PFSK-1 (cell line): ENCODE results near the gene ANO1.

Experiments used
- FOXP2 ChIP-seq: optimal IDR thresholded peaks from 2 replicates; pipeline ENCODE3; 2011; ENCODE audit warnings: borderline replicate concordance, control low read depth, inconsistent platforms; ENCODE audit not compliant: insufficient read depth; ENCODE audit errors: extremely low read length, extremely low read depth
- POLR2AphosphoS5 ChIP-seq: IDR thresholded peaks from 2 replicates; pipeline ENCODE4 v1.6.1; 2012; ENCODE audit warnings: low read depth, mild to moderate bottlenecking, control low read depth, low read length, moderate library complexity
- SIN3A ChIP-seq: IDR thresholded peaks from 2 replicates; pipeline ENCODE4 v1.6.1; 2012; ENCODE audit warnings: mild to moderate bottlenecking, low read length, moderate library complexity, borderline replicate concordance; ENCODE audit not compliant: insufficient read depth
- TAF1 ChIP-seq: IDR thresholded peaks from 2 replicates; pipeline ENCODE4 v1.6.1; 2012; ENCODE audit warnings: low read length, control low read depth, borderline replicate concordance; ENCODE audit not compliant: insufficient read depth
- TF ChIP-seq, protein P1 (sequence below), 2 experiments: IDR thresholded peaks; 2 replicates each; pipeline versions ENCODE4 v1.6.1 to v1.8.0; 2011 to 2012; ENCODE audit warnings: low read depth in 2 of 2, low read length in 2 of 2, control low read depth in 1 of 2, inconsistent platforms in 1 of 2, mild to moderate bottlenecking in 1 of 2, moderate library complexity in 1 of 2; ENCODE audit not compliant: insufficient read depth in 1 of 2

ANO1 gene

GRCh38 chr11:70116386-70117065 lies 38.4 kb downstream of the ANO1 start:
- TF ChIP-seq, protein P1, sequence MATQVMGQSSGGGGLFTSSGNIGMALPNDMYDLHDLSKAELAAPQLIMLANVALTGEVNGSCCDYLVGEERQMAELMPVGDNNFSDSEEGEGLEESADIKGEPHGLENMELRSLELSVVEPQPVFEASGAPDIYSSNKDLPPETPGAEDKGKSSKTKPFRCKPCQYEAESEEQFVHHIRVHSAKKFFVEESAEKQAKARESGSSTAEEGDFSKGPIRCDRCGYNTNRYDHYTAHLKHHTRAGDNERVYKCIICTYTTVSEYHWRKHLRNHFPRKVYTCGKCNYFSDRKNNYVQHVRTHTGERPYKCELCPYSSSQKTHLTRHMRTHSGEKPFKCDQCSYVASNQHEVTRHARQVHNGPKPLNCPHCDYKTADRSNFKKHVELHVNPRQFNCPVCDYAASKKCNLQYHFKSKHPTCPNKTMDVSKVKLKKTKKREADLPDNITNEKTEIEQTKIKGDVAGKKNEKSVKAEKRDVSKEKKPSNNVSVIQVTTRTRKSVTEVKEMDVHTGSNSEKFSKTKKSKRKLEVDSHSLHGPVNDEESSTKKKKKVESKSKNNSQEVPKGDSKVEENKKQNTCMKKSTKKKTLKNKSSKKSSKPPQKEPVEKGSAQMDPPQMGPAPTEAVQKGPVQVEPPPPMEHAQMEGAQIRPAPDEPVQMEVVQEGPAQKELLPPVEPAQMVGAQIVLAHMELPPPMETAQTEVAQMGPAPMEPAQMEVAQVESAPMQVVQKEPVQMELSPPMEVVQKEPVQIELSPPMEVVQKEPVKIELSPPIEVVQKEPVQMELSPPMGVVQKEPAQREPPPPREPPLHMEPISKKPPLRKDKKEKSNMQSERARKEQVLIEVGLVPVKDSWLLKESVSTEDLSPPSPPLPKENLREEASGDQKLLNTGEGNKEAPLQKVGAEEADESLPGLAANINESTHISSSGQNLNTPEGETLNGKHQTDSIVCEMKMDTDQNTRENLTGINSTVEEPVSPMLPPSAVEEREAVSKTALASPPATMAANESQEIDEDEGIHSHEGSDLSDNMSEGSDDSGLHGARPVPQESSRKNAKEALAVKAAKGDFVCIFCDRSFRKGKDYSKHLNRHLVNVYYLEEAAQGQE (IDR thresholded peaks at IDR 0.05; ENCODE audit: insufficient read depth in 1 of 2, low read depth in 2 of 2, low read length in 2 of 2), result no peak
- TF ChIP-seq POLR2AphosphoS5, result no peak
- TF ChIP-seq TAF1, result no peak
- TF ChIP-seq FOXP2, result no peak
- no peak for TF ChIP-seq SIN3A

GRCh38 chr11:70117567-70118145 lies 39.5 kb downstream of the ANO1 start:
- no peak for TF ChIP-seq TAF1
- TF ChIP-seq POLR2AphosphoS5, result no peak
- TF ChIP-seq, protein P1 (IDR thresholded peaks at IDR 0.05; ENCODE audit: insufficient read depth in 1 of 2, low read depth in 2 of 2, low read length in 2 of 2), result no peak
- no peak for TF ChIP-seq SIN3A
- no peak for TF ChIP-seq FOXP2

DNA sequence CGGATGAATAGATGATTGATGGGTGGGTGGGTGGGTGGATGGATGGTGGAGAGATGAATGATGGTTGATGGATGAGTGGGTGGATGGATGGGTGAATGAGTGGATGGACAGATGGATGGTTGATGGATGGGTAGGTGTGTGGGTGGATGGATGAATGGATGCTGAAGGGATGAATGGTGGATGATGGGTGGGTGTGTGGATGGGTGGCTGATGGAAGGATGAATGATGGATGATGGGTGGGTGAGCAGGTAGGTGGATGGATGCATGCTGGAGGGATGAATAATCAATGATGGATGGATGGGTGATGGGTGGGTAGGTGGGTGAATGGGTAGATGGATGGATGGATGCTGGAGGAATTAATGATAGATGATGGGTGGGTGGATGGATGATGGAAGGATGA lies 40.5 kb downstream of the ANO1 start:
- TF ChIP-seq SIN3A (no peak), TAF1 (no peak)
- TF ChIP-seq, protein P1 (IDR thresholded peaks at IDR 0.05; ENCODE audit: insufficient read depth in 1 of 2, low read depth in 2 of 2, low read length in 2 of 2), result no peak

DNA sequence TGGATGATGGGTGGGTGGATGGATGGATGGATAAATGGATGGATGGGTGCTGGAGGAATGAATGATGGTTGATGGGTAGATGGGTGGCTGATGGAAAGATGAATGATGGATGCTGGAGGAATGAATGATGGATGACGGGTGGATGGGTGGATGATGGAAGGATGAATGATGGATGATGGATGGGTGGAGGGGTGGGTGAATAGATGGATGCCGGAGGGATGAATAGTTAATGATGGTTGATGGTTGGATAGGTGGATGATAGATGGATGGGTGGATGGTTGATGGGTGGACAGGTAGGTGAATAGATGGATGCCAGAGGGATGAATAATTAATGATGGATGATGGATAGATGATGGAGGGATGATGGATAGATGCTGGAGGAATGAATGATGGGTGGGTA lies 41.4 kb downstream of the ANO1 start:
- TF ChIP-seq FOXP2 (no peak), POLR2AphosphoS5 (no peak), TAF1 (no peak), SIN3A (no peak)
- TF ChIP-seq, protein P1 (IDR thresholded peaks at IDR 0.05; ENCODE audit: insufficient read depth in 1 of 2, low read depth in 2 of 2, low read length in 2 of 2), result no peak

DNA sequence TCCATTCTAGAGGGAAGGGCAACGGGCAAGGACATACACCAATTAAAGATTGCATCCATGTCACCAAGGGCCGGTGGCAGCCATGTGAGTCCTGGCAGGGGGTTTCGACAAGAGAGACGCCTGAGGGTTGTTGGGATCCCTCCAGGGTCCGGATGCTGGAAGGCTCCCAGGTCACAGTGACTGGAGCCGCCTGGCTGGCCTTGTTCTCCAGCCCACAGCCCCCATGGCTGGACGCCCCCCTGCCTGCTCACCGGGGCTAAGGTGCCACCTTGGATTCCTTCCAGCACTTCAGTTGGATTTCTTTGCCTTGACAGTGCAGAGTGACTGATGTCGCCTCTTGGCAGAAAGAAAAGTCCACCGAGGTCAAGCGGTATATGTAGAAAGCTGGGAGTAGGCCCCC lies 42.6 kb downstream of the ANO1 start:
- TF ChIP-seq FOXP2 (no peak), SIN3A (no peak)
